Smooth muscle cell (in vitro differentiated cells): ENCODE data around the gene SSPN. TPM values are rescaled to one million over a fixed set of nuclear protein-coding genes. Genes with fewer than 3 reads are reported as not detected.
A peak's percentile ranks its signal among the peaks of the same experiment; 100 is the strongest.

Experiments used
- DNase-seq: peaks from one replicate; lab custom pipeline; 2025; ENCODE audit not compliant: unreplicated experiment; lab: John Stamatoyannopoulos, UW
- H2AFZ ChIP-seq: fragments of 200-600 bp; sonication (generic); 2 replicates; pipeline ENCODE4 v1.6.0; 2016; ENCODE audit warnings: antibody characterized with exemption, low read depth, mild to moderate bottlenecking
- H3F3A ChIP-seq: fragments of 200-600 bp; sonication (generic); 2 replicates; pipeline ENCODE4 v1.6.0; 2017; ENCODE audit warnings: antibody characterized with exemption, low read depth
- H3K27ac ChIP-seq: fragments of 200-600 bp; sonication (generic); 2 replicates; pipeline ENCODE4 v1.5.1; 2016; ENCODE audit warnings: low read depth, mild to moderate bottlenecking
- H3K27me3 ChIP-seq: fragments of 200-600 bp; sonication (generic); 2 replicates; pipeline ENCODE4 v1.6.1; 2016; ENCODE audit warnings: low read depth, mild to moderate bottlenecking
- H3K36me3 ChIP-seq: fragments of 200-600 bp; sonication (generic); 2 replicates; pipeline ENCODE4 v1.5.1; 2016; ENCODE audit warnings: low read depth
- H3K4me1 ChIP-seq: fragments of 200-600 bp; sonication (generic); 2 replicates; pipeline ENCODE4 v1.5.1; 2016; ENCODE audit warnings: low read depth
- H3K4me2 ChIP-seq: fragments of 200-600 bp; sonication (generic); 2 replicates; pipeline ENCODE4 v1.6.0; 2016; ENCODE audit warnings: mild to moderate bottlenecking
- H3K4me3 ChIP-seq: fragments of 200-600 bp; sonication (generic); 2 replicates; pipeline ENCODE4 v1.5.1; 2016; ENCODE audit warnings: mild to moderate bottlenecking
- H3K79me2 ChIP-seq: fragments of 200-600 bp; sonication (generic); 2 replicates; pipeline ENCODE4 v1.6.0; 2016; ENCODE audit warnings: low read depth, mild to moderate bottlenecking
- H3K9ac ChIP-seq: fragments of 200-600 bp; sonication (generic); 2 replicates; pipeline ENCODE4 v1.6.0; 2016; ENCODE audit warnings: low read depth
- H3K9me3 ChIP-seq: fragments of 200-600 bp; sonication (generic); replicated peaks from 2 replicates; pipeline ENCODE4 v1.5.1; 2016; ENCODE audit warnings: low read depth
- H4K20me1 ChIP-seq: fragments of 200-600 bp; sonication (generic); 2 replicates; pipeline ENCODE4 v1.6.0; 2016; ENCODE audit warnings: low read depth
- WGBS: methylation state at CpG from one replicate; pipeline ENCODE4 v1.1.7; 2016; ENCODE audit warnings: low lambda C conversion rate; 5-methylcytosine and 5-hydroxymethylcytosine counted together
- polyA plus RNA-seq: library from polyadenylated mRNA; unstranded; fragments of >200 nt; fragmentation: Nextera tagmentation; extraction: Ambion mirVana; gene quantifications from 2 replicates; pipeline ENCODE4 v1.2.1, GENCODE V29; 2016
- total RNA-seq: library from RNA; depleted of rRNA; stranded (reverse); fragments of >200 nt; gene quantifications from 2 replicates; pipeline ENCODE4 v1.2.3, GENCODE V29; 2014
- TF ChIP-seq, protein P1 (sequence below): fragments of 200-600 bp; sonication (generic); IDR thresholded peaks from 2 replicates; pipeline ENCODE4 v1.5.1; 2017; ENCODE audit warnings: borderline replicate concordance, mild to moderate bottlenecking, antibody characterized with exemption; ENCODE audit not compliant: insufficient read depth, poor library complexity, severe bottlenecking

SSPN gene
- total and polyA plus RNA-seq, 2 experiments from 2014 or later: 22.6 to 24.4 TPM

DNA sequence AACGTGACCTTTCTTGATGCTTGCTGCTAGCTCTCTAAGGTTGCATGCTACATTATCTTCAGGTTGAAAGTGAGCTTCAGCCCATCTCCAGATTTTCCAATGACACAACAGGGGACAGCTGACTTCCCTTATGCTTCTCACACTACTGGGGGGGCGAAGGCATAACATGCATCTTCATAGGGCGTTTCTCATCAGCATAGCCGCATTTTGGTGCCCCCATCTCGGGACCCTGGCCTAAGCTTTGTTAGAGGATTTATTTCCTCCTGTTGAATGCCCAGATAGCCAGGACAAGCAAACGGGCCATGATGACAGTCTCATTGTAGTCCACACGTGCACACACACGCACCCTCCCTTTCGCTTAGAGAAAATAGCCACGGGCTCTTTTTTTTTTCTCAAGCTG lies 30.7 kb downstream of the SSPN start:
- H3K4me1 ChIP-seq: no peaks in the 10 kb centered on the region

DNA sequence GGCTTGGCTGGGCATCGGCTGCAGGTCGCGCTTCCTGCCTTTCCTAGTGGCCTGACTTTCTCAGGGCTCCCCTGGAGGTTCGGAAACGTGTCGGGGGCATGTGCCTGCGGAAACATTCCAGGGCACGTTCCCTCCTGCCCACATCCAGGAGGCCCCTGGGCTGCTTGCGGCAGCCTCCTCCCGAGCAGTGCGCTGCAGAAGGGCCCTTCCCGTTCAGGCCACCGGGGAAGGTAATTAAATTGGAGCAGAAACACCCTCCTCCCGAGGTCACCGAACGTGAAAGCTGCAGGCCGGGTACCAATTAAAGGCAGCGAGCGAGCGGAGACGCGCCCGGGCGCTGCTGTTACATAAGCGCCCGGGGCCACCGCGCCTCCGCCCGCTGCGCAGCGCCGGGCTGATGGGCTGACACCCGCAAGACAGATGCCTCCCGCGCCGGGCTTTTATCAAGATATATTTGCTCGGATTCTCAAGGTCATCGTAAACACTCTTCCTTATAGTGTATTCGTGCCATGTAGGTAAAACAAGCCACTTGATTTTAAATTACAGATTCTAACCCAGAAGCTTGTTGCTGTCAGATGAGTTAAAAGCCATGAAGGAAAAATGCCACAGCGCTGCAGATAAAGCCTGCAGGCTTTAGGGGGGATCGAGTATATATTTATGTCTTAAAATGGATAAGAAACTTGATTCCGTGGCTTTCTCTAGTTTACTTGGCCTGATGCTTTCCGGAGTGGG lies 31.4 kb downstream of the SSPN start:
- Histone ChIP-seq H3K79me2 (no peaks in the 10 kb centered on the region), H3K9ac (no peak overlapping the region), H3K4me3 (peak overlapping the region; percentile 52), H2AFZ (peak overlapping the region; percentile 44), H3K4me1 (no peaks in the 10 kb centered on the region), H3K4me2 (peak overlapping the region; percentile 86), H4K20me1 (no peaks in the 10 kb centered on the region), H3K36me3 (no peaks in the 10 kb centered on the region), H3K27me3 (no peaks in the 10 kb centered on the region), H3K9me3 (no peaks in the 10 kb centered on the region), H3K27ac (no peak overlapping the region), H3F3A (no peaks in the 10 kb centered on the region)
- WGBS: 2% methylated on average over 44 of the region's 44 CpGs
- no peak for DNase-seq
- TF ChIP-seq, protein P1, sequence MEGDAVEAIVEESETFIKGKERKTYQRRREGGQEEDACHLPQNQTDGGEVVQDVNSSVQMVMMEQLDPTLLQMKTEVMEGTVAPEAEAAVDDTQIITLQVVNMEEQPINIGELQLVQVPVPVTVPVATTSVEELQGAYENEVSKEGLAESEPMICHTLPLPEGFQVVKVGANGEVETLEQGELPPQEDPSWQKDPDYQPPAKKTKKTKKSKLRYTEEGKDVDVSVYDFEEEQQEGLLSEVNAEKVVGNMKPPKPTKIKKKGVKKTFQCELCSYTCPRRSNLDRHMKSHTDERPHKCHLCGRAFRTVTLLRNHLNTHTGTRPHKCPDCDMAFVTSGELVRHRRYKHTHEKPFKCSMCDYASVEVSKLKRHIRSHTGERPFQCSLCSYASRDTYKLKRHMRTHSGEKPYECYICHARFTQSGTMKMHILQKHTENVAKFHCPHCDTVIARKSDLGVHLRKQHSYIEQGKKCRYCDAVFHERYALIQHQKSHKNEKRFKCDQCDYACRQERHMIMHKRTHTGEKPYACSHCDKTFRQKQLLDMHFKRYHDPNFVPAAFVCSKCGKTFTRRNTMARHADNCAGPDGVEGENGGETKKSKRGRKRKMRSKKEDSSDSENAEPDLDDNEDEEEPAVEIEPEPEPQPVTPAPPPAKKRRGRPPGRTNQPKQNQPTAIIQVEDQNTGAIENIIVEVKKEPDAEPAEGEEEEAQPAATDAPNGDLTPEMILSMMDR: no peak

More for the DNA sequence above, 30.7 kb downstream of the SSPN start:
- no peaks in the 10 kb centered on the region for H3F3A ChIP-seq
- no peaks in the 10 kb centered on the region for H3K36me3 ChIP-seq
- DNase-seq: no peak
- H3K9ac ChIP-seq: no peak overlapping the region
- H3K79me2 ChIP-seq: no peaks in the 10 kb centered on the region
- H2AFZ ChIP-seq: no peak overlapping the region
- no peak overlapping the region for H3K27ac ChIP-seq
- WGBS: 49% methylated on average over 10 of the region's 10 CpGs
- peak overlapping the region; percentile 52 for H3K4me3 ChIP-seq
- H3K4me2 ChIP-seq: peak overlapping the region; percentile 86
- no peaks in the 10 kb centered on the region for H4K20me1 ChIP-seq
- no peaks in the 10 kb centered on the region for H3K9me3 ChIP-seq
- TF ChIP-seq, protein P1: no peak
- H3K27me3 ChIP-seq: no peaks in the 10 kb centered on the region

DNA sequence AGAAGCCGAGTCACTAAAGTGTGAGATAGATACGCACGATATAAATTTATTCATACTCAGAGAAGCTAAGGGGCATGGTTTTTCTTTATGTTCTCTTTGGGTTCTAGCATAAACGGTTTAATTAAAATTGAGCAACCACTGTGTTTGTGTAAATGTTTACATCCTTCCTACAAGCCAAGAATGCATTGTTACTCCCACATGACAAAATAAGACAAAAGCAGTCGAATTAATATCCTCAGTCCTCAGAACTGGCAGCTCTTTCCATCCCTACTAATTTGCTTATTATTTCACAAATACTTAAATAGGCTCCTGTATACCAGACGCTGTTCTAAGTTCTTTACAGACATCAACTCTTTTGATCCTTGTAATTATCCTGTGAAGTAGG lies 32.0 kb downstream of the SSPN start:
- Histone ChIP-seq H3K27me3 (no peaks in the 10 kb centered on the region), H3K4me1 (no peaks in the 10 kb centered on the region), H3F3A (no peaks in the 10 kb centered on the region), H2AFZ (peak overlapping the region; percentile 44), H3K9me3 (no peaks in the 10 kb centered on the region), H3K4me3 (peak overlapping the region; percentile 52), H4K20me1 (no peaks in the 10 kb centered on the region), H3K27ac (no peak overlapping the region), H3K4me2 (peak overlapping the region; percentile 86), H3K9ac (no peak overlapping the region), H3K36me3 (no peaks in the 10 kb centered on the region), H3K79me2 (no peaks in the 10 kb centered on the region)
- 44% methylated on average over 6 of the region's 6 CpGs for WGBS
- no peak for DNase-seq
- TF ChIP-seq, protein P1: no peak

DNA sequence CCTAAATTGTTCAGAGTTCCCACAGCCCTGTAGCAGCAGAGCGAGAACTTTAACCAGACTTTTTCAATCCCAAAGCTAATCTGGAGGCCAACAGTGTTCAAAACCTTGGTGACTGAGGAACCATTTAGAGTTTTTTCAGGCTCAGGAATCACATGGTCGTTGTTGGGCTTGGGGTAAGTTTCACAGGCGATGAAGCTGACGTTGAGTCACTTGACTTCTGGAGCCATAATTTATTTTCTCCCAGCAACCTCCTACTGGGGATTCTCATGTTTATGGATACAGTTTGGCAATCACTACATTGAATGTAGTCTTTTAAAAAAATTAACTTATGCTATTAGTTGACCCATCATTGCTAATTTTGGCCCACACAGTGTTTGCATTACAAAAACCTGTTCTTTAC lies 34.5 kb downstream of the SSPN start:
- TF ChIP-seq, protein P1: no peak
- Histone ChIP-seq H3K27ac (no peak overlapping the region), H3K36me3 (no peaks in the 10 kb centered on the region), H3K4me1 (no peaks in the 10 kb centered on the region), H3F3A (no peaks in the 10 kb centered on the region), H3K4me2 (no peak overlapping the region), H3K27me3 (no peaks in the 10 kb centered on the region), H3K79me2 (no peaks in the 10 kb centered on the region), H4K20me1 (no peaks in the 10 kb centered on the region), H2AFZ (no peak overlapping the region), H3K9ac (no peak overlapping the region), H3K9me3 (no peaks in the 10 kb centered on the region), H3K4me3 (no peak overlapping the region)
- 69% methylated on average over 4 of the region's 4 CpGs for WGBS
- DNase-seq: no peak
